ENCODE results near the gene MAD2L2.

The MAD2L2 gene

GRCh38 chr1:11704691-11705475 is 23.9 kb upstream of the MAD2L2 start:
- DNase-seq (ENCODE audit: low read depth): no peak

GRCh38 chr1:11704194-11704529 is 23.2 kb upstream of the MAD2L2 start:
- DNase-seq (ENCODE audit: low read depth): no peak

GRCh38 chr1:11703357-11704193 is 22.6 kb upstream of the MAD2L2 start:
- no peak for DNase-seq (ENCODE audit: low read depth)

DNA sequence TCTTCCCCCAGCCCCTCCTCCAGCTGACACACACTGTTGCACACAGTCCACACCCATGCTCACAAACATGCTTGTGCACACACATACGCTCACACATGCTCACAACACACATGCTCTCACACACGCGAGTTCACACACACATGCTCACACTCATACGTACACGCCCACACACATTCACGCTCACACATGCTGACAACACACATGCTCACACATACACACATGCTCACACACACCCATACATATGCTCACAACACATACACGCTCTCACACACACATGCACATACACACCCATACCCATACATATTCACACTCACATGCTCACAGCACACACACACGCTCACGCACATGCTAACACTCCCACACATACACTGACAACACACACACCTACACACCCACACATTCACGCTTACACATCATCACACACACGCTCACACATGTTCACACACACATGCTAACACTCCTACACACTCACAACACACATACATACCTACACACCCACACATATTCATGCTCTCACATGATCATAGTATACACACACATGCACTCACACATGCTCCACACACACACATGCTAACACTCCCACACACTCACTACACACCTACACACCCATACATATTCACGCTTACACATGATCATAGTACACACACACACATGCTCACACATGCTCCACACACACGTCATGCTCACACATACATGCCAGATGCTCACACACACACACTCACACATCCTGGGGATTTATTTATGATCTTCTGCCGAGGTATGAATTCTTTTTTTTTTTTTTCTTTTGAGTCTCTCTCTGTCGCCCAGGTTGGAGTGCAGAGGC is 21.2 kb upstream of the MAD2L2 start:
- DNase-seq (ENCODE audit: low read depth): no peak

GRCh38 chr1:11701551-11701961 is 20.6 kb upstream of the MAD2L2 start:
- DNase-seq (ENCODE audit: low read depth): no peak

- DNase-seq (ENCODE audit: low read depth): no peak
These were observed 19.9 kb upstream of the MAD2L2 start for GRCh38 chr1:11700601-11701467.

GRCh38 chr1:11697893-11698210 is 16.9 kb upstream of the MAD2L2 start:
- no peak for DNase-seq (ENCODE audit: low read depth)

GRCh38 chr1:11697188-11697892 is 16.4 kb upstream of the MAD2L2 start:
- DNase-seq (ENCODE audit: low read depth): no peak

- DNase-seq (ENCODE audit: low read depth): no peak
These were observed 14.9 kb upstream of the MAD2L2 start for GRCh38 chr1:11695861-11696260.

DNA sequence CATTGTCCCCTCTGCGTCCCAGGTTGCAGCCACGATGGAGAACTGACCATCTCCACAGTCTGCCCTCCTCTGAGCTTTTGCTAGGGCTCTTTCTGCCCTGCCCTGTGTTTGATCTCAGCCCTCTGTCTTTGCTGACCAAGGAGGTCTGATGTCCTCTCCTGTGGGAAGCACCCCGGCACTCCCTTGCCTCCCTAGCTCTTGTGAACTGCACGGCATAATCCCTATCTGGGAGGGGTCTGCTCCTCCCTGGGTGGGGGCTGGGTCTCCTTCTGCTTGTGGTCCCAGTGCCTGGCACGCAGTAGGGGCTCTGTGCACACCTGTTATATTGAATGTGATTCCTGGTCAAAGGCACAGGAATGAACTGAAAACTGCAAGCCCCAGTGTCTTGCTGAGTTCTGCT is 13.0 kb upstream of the MAD2L2 start:
- no peak for DNase-seq (ENCODE audit: low read depth)

DNA sequence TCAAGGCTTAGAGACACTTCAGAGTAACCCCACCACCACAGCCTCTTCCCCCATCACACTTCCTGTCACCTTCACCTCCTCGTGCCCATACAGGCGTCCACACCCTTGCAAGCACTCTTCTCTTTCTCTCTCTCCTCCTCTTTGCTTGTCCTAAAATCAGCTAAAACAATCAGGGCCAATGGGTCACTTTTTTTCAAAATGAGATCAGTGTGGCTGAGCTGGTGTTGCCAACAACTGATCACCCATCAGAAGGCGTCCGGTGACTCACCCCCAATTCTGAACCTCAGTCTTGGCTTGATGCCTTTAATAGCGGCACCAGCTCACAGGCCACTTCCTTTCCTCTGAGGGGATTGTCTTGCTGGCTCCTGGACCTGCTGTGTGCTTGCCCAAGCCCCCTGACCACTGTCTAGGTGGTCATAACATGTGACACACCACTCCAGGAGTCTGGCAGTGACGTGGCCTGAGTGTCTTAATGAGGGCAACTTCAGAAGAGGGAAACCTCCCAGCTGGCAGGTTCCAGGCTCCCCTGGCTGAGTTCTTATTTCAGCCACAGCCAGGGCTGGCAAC is 12.2 kb upstream of the MAD2L2 start:
- DNase-seq (ENCODE audit: low read depth): peak; percentile 84

DNA sequence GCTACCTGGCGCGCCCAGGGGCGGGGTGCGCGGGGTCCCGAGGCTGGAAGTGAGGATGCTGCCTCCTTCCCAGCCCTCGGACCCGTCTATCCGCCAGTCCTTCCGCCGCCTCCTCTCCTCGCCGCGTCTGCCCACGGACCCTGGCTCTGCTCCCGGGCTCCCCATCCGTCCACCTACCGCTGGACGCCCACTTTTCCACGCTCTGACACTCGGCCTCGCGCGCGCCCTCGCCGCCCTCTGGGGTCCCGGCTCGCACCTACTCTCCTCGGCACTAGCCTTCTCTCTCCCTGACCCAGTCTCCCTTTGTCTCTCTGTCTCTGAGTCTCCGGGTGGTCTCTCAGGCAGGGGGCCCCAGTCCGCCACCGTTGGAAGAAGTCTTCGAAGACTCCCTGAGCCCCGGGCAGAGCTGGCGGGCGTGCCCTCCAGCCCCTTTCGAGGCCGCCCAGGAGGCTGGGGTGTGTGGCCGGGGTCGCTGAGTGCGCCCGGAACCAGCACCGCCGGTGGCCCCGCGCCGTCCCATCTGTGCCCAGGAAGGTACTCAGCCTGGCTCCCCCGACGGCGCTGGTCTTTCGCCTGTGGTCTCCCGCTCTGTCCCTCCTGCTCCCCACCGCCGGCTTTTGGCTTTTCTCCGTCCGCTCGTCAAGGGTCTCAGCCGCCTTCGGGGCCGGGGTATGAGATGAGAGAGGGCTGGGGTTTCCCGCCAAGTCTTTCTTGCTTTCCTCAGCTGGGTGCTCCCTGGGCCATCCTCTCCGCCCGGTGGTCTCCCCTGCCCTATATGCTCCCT is 11.2 kb upstream of the MAD2L2 start:
- DNase-seq (ENCODE audit: low read depth): no peak

- no peak for DNase-seq (ENCODE audit: low read depth)
These were observed 10.5 kb upstream of the MAD2L2 start, which contains the start of gene DRAXIN for GRCh38 chr1:11691302-11691914. Gene DRAXIN (plus strand): TSS chr1:11691710. CDS start chr1:11706259, 14,549 bp downstream.

GRCh38 chr1:11690397-11691301 is 9.7 kb upstream of the MAD2L2 start:
- DNase-seq (ENCODE audit: low read depth): no peak

GRCh38 chr1:11688506-11688905 is 7.6 kb upstream of the MAD2L2 start:
- DNase-seq (ENCODE audit: low read depth): no peak

GRCh38 chr1:11685210-11685752 is 4.3 kb upstream of the MAD2L2 start:
- DNase-seq (ENCODE audit: low read depth): no peak

- DNase-seq (ENCODE audit: low read depth): no peak
These were observed 3.1 kb upstream of the MAD2L2 start for GRCh38 chr1:11684070-11684469.

GRCh38 chr1:11682799-11683198 is 1.9 kb upstream of the MAD2L2 start:
- no peak for DNase-seq (ENCODE audit: low read depth)

Data from ELR (cell line).